ENCODE data around the gene STRN4. TPM values are rescaled to one million over a fixed set of nuclear protein-coding genes. Genes with fewer than 3 reads are reported as not detected.

STRN4 gene
- total and polyA plus RNA-seq, 8 donors = 54.2 to 97.9 (median 79.0) TPM

GRCh38 chr19:46717716-46718143, 28.5 kb downstream of the STRN4 start:
- peaks cover 0 to 38% of the 10 kb centered on the region in 2 donors for H3K36me3 ChIP-seq
- no peak for TF ChIP-seq CTCF (IDR thresholded peaks at IDR 0.05)
- peak overlapping the region; percentile 48 to 86 for H3K4me3 ChIP-seq
- no peaks in the 10 kb centered on the region for H3K27me3 ChIP-seq
- H3K9me3 ChIP-seq = no peaks in the 10 kb centered on the region
- ATAC-seq (no peak), DNase-seq (no peak)
- intact Hi-C loops (cut with DNase I) = no loop called here
- peak overlapping the region; percentile 89 to 95 for H3K27ac ChIP-seq
- H3K4me1 ChIP-seq = peaks cover 17 to 52% of the 10 kb centered on the region in 2 donors

- Histone ChIP-seq H3K36me3 (peaks cover 0 to 33% of the 10 kb centered on the region in 2 donors), H3K27ac (peak within 1 kb of the TSS; percentile 89 to 95), H3K4me1 (peaks cover 17 to 50% of the 10 kb centered on the region in 2 donors), H3K4me3 (peak within 1 kb of the TSS; percentile 48 to 86), H3K27me3 (no peaks in the 10 kb centered on the region), H3K9me3 (no peaks in the 10 kb centered on the region)
- ATAC-seq (peak; percentile 83), DNase-seq (peak; percentile 88 to 97 (median 92))
- no peak for TF ChIP-seq CTCF (IDR thresholded peaks at IDR 0.05)
- intact Hi-C loops (cut with DNase I) = no loop called here
These were observed 29.1 kb downstream of the STRN4 start, which contains the start of gene PRKD2 for GRCh38 chr19:46717034-46717715. PRKD2 (minus strand) TSS chr19:46717114; CDS start chr19:46716370, 744 bp downstream.

GRCh38 chr19:46716672-46717033, 29.6 kb downstream of the STRN4 start:
- Histone ChIP-seq H3K9me3 (no peaks in the 10 kb centered on the region), H3K4me3 (peak overlapping the region; percentile 48 to 86), H3K36me3 (peaks cover 0 to 29% of the 10 kb centered on the region in 2 donors), H3K27me3 (no peaks in the 10 kb centered on the region), H3K4me1 (peaks cover 17 to 50% of the 10 kb centered on the region in 2 donors), H3K27ac (peak overlapping the region; percentile 89 to 95)
- TF ChIP-seq CTCF (IDR thresholded peaks at IDR 0.05) = no peak
- ATAC-seq (no peak), DNase-seq (no peak)
- intact Hi-C loops (cut with DNase I) = no loop called here

- DNase-seq = peak in 2 of 4 donors; percentile 42 to 84
- Histone ChIP-seq H3K36me3 (peaks cover 0 to 29% of the 10 kb centered on the region in 2 donors), H3K27me3 (no peaks in the 10 kb centered on the region), H3K27ac (peak overlapping the region; percentile 89 to 95), H3K4me3 (peak overlapping the region; percentile 48 to 86), H3K4me1 (peaks cover 17 to 50% of the 10 kb centered on the region in 2 donors), H3K9me3 (no peaks in the 10 kb centered on the region)
- intact Hi-C loops (cut with DNase I) = no loop called here
- no peak for ATAC-seq
- TF ChIP-seq CTCF (IDR thresholded peaks at IDR 0.05) = no peak
These were observed 30.1 kb downstream of the STRN4 start for GRCh38 chr19:46715975-46716671.

- ATAC-seq (no peak), DNase-seq (no peak)
- intact Hi-C loops (cut with DNase I) = no loop called here
- peaks cover 17 to 50% of the 10 kb centered on the region in 2 donors for H3K4me1 ChIP-seq
- H3K9me3 ChIP-seq = no peaks in the 10 kb centered on the region
- H3K27ac ChIP-seq = peak overlapping the region; percentile 89 to 95
- H3K27me3 ChIP-seq = no peaks in the 10 kb centered on the region
- peaks cover 0 to 29% of the 10 kb centered on the region in 2 donors for H3K36me3 ChIP-seq
- peak overlapping the region; percentile 48 to 86 for H3K4me3 ChIP-seq
- TF ChIP-seq CTCF (IDR thresholded peaks at IDR 0.05) = no peak
These were observed 30.7 kb downstream of the STRN4 start for GRCh38 chr19:46715620-46715974.

All from left lung (tissue), 10 donors.